ENCODE data around the gene MMD. TPM values are rescaled to one million over a fixed set of nuclear protein-coding genes. Genes with fewer than 3 reads are reported as not detected.
A peak's percentile ranks its signal among the peaks of the same experiment; 100 is the strongest.

MMD gene
- total and polyA plus RNA-seq, 2 of the 13 experiments (the other 11 are each of a cell fraction or from before 2014, with no cell fraction given): 121 to 225 TPM

- TF ChIP-seq POLR2A (IDR thresholded peaks at IDR 0.05; ENCODE audit: insufficient read depth in 1 of 2, low read depth in 2 of 2, low read length in 2 of 2): 0 out of 4 replicates have a peak, but pooled peaks of 1 of the 2 experiments have one; percentile 11
- TF ChIP-seq BCL6 (CRISPR knock-in tag; IDR thresholded peaks at IDR 0.05): peak; percentile 90
- TF ChIP-seq ZNF720 (CRISPR knock-in tag; IDR thresholded peaks at IDR 0.05): no peak
- TF ChIP-seq GABPA (IDR thresholded peaks at IDR 0.05; ENCODE audit: low read depth, low read length): no peak
- TF ChIP-seq GABPA (CRISPR knock-in tag; IDR thresholded peaks at IDR 0.05; ENCODE audit: low read depth): peak; percentile 23; the same call in 1 of the 2 replicates
- peak; percentile 59 for TF ChIP-seq ZFP36 (IDR thresholded peaks at IDR 0.05; ENCODE audit: borderline replicate concordance, low read depth, low read length, partially characterized antibody)
- no peak for TF ChIP-seq ATRX (CRISPR knock-in tag; IDR thresholded peaks at IDR 0.05; ENCODE audit: borderline replicate concordance)
- TF ChIP-seq ZNF280B (CRISPR knock-in tag; IDR thresholded peaks at IDR 0.05; ENCODE audit: borderline replicate concordance): no peak
- no peak for TF ChIP-seq ZNF547 (CRISPR knock-in tag; IDR thresholded peaks at IDR 0.05)
- TF ChIP-seq SRF (IDR thresholded peaks at IDR 0.05; ENCODE audit: low read depth, low read length): peak; percentile 100
- no peak for TF ChIP-seq ZNF253 (CRISPR knock-in tag; IDR thresholded peaks at IDR 0.05; ENCODE audit: borderline replicate concordance)
- TF ChIP-seq ZNF224 (CRISPR knock-in tag; IDR thresholded peaks at IDR 0.05): no peak
- peak; percentile 67; the same call in 1 of the 2 replicates for TF ChIP-seq HNF4G (IDR thresholded peaks at IDR 0.05; ENCODE audit: borderline replicate concordance, low read depth, low read length)
- peak; percentile 53; the same call in 1 of the 2 replicates for TF ChIP-seq HNF4G (CRISPR knock-in tag; IDR thresholded peaks at IDR 0.05; ENCODE audit: borderline replicate concordance, low read depth)
- TF ChIP-seq BRD4 (CRISPR knock-in tag; IDR thresholded peaks at IDR 0.05): peak; percentile 80
- TF ChIP-seq, protein P1, sequence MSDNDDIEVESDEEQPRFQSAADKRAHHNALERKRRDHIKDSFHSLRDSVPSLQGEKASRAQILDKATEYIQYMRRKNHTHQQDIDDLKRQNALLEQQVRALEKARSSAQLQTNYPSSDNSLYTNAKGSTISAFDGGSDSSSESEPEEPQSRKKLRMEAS (IDR thresholded peaks at IDR 0.05): peak; percentile 55; the same call in 1 of the 2 replicates
- TF ChIP-seq SMYD3 (CRISPR knock-in tag; IDR thresholded peaks at IDR 0.05): peak; percentile 83
- TF ChIP-seq ZNF776 (CRISPR knock-in tag; IDR thresholded peaks at IDR 0.05): no peak
- TF ChIP-seq PLRG1 (conservative IDR thresholded peaks at IDR 0.05): no peak
- TF ChIP-seq IKZF1 (IDR thresholded peaks at IDR 0.05): no peak
- TF ChIP-seq ZNF746 (CRISPR knock-in tag; IDR thresholded peaks at IDR 0.05): no peak; the same call in 1 of the 2 replicates
- peak; percentile 69; the same call in 1 of the 2 replicates for TF ChIP-seq ZNF275 (CRISPR knock-in tag; IDR thresholded peaks at IDR 0.05; ENCODE audit: borderline replicate concordance)
- TF ChIP-seq ZNF644 (CRISPR knock-in tag; IDR thresholded peaks at IDR 0.05; ENCODE audit: low read depth): no peak
- TF ChIP-seq ZNF383 (CRISPR knock-in tag; IDR thresholded peaks at IDR 0.05; ENCODE audit: borderline replicate concordance): no peak
- TF ChIP-seq, protein P2, sequence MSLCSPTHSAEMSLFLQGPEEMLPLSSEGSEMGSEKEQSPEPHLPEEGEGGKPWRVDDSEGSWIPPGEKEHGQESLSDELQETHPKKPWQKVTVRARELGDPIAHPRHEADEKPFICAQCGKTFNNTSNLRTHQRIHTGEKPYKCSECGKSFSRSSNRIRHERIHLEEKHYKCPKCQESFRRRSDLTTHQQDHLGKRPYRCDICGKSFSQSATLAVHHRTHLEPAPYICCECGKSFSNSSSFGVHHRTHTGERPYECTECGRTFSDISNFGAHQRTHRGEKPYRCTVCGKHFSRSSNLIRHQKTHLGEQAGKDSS (CRISPR knock-in tag; IDR thresholded peaks at IDR 0.05; ENCODE audit: borderline replicate concordance, low read depth): 0 out of 2 replicates have a peak, but pooled peaks have one; percentile 28
- TF ChIP-seq MED13 (CRISPR knock-in tag; IDR thresholded peaks at IDR 0.05): peak; percentile 99
- TF ChIP-seq ZNF678 (CRISPR knock-in tag; IDR thresholded peaks at IDR 0.05): peak; percentile 61; the same call in 1 of the 2 replicates
- peak; percentile 13; the same call in 1 of the 2 replicates for TF ChIP-seq NCOR1 (IDR thresholded peaks at IDR 0.05; ENCODE audit: borderline replicate concordance, low read length)
- TF ChIP-seq TARDBP (CRISPR knock-in tag; IDR thresholded peaks at IDR 0.05): peak; percentile 93
Observed at GRCh38 chr17:55446581-55447205, 25.1 kb upstream of the MMD start (continued).
